ENCODE measurements around the gene NXPE4. TPM values are rescaled to one million over a fixed set of nuclear protein-coding genes. Genes with fewer than 3 reads are reported as not detected.

Gene NXPE4
- total RNA-seq, 1 experiment from 2014 or later, result 0.11 TPM

GRCh38 chr11:114569801-114570200 lies 25.8 kb downstream of the NXPE4 start:
- ChIA-PET POLR2A (no interaction called here), CTCF (interaction anchor here (1.7 kb wide), 1 partner anchor 221 kb away, joined by 4 read pairs; no protein-coding TSS in a partner anchor)
- Mint-ChIP-seq H3K27me3 (ENCODE audit: low read depth) (0 out of 2 replicates have a peak, but pooled peaks cover 3% of the 10 kb centered on the region), H3K4me1 (peaks cover 33% of the 10 kb centered on the region), H3K36me3 (peaks cover 9% of the 10 kb centered on the region; the same call in 1 of the 2 replicates), H3K4me3 (no peak overlapping the region), H3K9me3 (peaks cover 23% of the 10 kb centered on the region), H3K27ac (no peak overlapping the region)
- DNase-seq (ENCODE audit: low spot score) (no peak), ATAC-seq (no peak)
- TF ChIP-seq ATF1 (CRISPR knock-in tag; IDR thresholded peaks at IDR 0.05) (no peak), PREB (CRISPR knock-in tag; IDR thresholded peaks at IDR 0.05; ENCODE audit: borderline replicate concordance) (no peak), PRRX2 (CRISPR knock-in tag; IDR thresholded peaks at IDR 0.05) (no peak), TP53 (CRISPR knock-in tag; IDR thresholded peaks at IDR 0.05) (no peak), TEAD1 (CRISPR knock-in tag; IDR thresholded peaks at IDR 0.05) (no peak), CREM (CRISPR knock-in tag; IDR thresholded peaks at IDR 0.05) (no peak), ATF3 (CRISPR knock-in tag; conservative IDR thresholded peaks at IDR 0.05) (no peak), MYBL2 (CRISPR knock-in tag; IDR thresholded peaks at IDR 0.05) (no peak), NFATC4 (CRISPR knock-in tag; IDR thresholded peaks at IDR 0.05) (no peak), ZNF121 (CRISPR knock-in tag; IDR thresholded peaks at IDR 0.05) (no peak), NFYB (CRISPR knock-in tag; conservative IDR thresholded peaks at IDR 0.05; ENCODE audit: low read depth) (no peak), EMX1 (CRISPR knock-in tag; IDR thresholded peaks at IDR 0.05) (no peak), TEAD4 (CRISPR knock-in tag; IDR thresholded peaks at IDR 0.05) (no peak), ZNF281 (CRISPR knock-in tag; IDR thresholded peaks at IDR 0.05) (no peak), OVOL2 (CRISPR knock-in tag; IDR thresholded peaks at IDR 0.05; ENCODE audit: borderline replicate concordance) (no peak), ZNF317 (CRISPR knock-in tag; IDR thresholded peaks at IDR 0.05; ENCODE audit: borderline replicate concordance, low read depth) (no peak), ZNF416 (CRISPR knock-in tag; IDR thresholded peaks at IDR 0.05) (no peak), ZNF423 (CRISPR knock-in tag; IDR thresholded peaks at IDR 0.05) (no peak)

- ChIA-PET POLR2A (no interaction called here), CTCF (no interaction called here)
- Mint-ChIP-seq H3K27me3 (ENCODE audit: low read depth) (no peaks in the 10 kb centered on the region), H3K36me3 (peaks cover 2% of the 10 kb centered on the region; the same call in 1 of the 2 replicates), H3K9me3 (peaks cover 13% of the 10 kb centered on the region), H3K27ac (peak overlapping the region; percentile 71), H3K4me1 (peaks cover 33% of the 10 kb centered on the region), H3K4me3 (no peak overlapping the region)
- TF ChIP-seq MYBL2 (CRISPR knock-in tag; IDR thresholded peaks at IDR 0.05) (no peak), ZNF416 (CRISPR knock-in tag; IDR thresholded peaks at IDR 0.05) (no peak), HMGXB4 (CRISPR knock-in tag; IDR thresholded peaks at IDR 0.05) (no peak), ZNF219 (CRISPR knock-in tag; IDR thresholded peaks at IDR 0.05; ENCODE audit: borderline replicate concordance) (no peak), ZNF671 (CRISPR knock-in tag; IDR thresholded peaks at IDR 0.05) (no peak), ATF1 (CRISPR knock-in tag; IDR thresholded peaks at IDR 0.05) (no peak), SOX15 (CRISPR knock-in tag; IDR thresholded peaks at IDR 0.05) (no peak), USF1 (CRISPR knock-in tag; IDR thresholded peaks at IDR 0.05) (no peak), PRDM15 (CRISPR knock-in tag; IDR thresholded peaks at IDR 0.05) (no peak)
- ATAC-seq (peak; percentile 74), DNase-seq (ENCODE audit: low spot score) (no peak)
Measured at GRCh38 chr11:114566276-114566675, 29.3 kb downstream of the NXPE4 start.
